Measurements from ENCODE around the gene RO60. TPM values are rescaled to one million over a fixed set of nuclear protein-coding genes. Genes with fewer than 3 reads are reported as not detected.

The RO60 gene
- total RNA-seq, 1 experiment from 2014 or later: 145 TPM

- no peak for DNase-seq (ENCODE audit: low read depth)
These were observed 1.5 kb downstream of the RO60 start for GRCh38 chr1:193060938-193061337.

GRCh38 chr1:193062698-193063463 is 3.5 kb downstream of the RO60 start:
- DNase-seq (ENCODE audit: low read depth): peak; percentile 9

GRCh38 chr1:193065954-193066353 is 6.5 kb downstream of the RO60 start:
- DNase-seq (ENCODE audit: low read depth): no peak

GRCh38 chr1:193066606-193067005 is 7.2 kb downstream of the RO60 start:
- no peak for DNase-seq (ENCODE audit: low read depth)

- no peak for DNase-seq (ENCODE audit: low read depth)
These were observed 8.6 kb downstream of the RO60 start for GRCh38 chr1:193068013-193068412.

GRCh38 chr1:193069748-193070385 is 10.5 kb downstream of the RO60 start:
- DNase-seq (ENCODE audit: low read depth): peak; percentile 20

- no peak for DNase-seq (ENCODE audit: low read depth)
These were observed 11.0 kb downstream of the RO60 start for GRCh38 chr1:193070386-193070753.

- no peak for DNase-seq (ENCODE audit: low read depth)
These were observed 11.5 kb downstream of the RO60 start for GRCh38 chr1:193070942-193071341.

GRCh38 chr1:193077991-193078390 is 18.6 kb downstream of the RO60 start:
- DNase-seq (ENCODE audit: low read depth): no peak

GRCh38 chr1:193079187-193079586 is 19.8 kb downstream of the RO60 start:
- DNase-seq (ENCODE audit: low read depth): no peak

GRCh38 chr1:193083365-193084088 is 24.1 kb downstream of the RO60 start:
- no peak for DNase-seq (ENCODE audit: low read depth)

GRCh38 chr1:193085263-193085662 is 25.9 kb downstream of the RO60 start:
- no peak for DNase-seq (ENCODE audit: low read depth)

GRCh38 chr1:193086342-193086741 is 26.9 kb downstream of the RO60 start:
- no peak for DNase-seq (ENCODE audit: low read depth)

GRCh38 chr1:193087893-193088292 is 28.5 kb downstream of the RO60 start:
- DNase-seq (ENCODE audit: low read depth): no peak

GRCh38 chr1:193090865-193091264 is 31.5 kb downstream of the RO60 start:
- DNase-seq (ENCODE audit: low read depth): no peak

GRCh38 chr1:193094112-193094511 is 34.7 kb downstream of the RO60 start:
- DNase-seq (ENCODE audit: low read depth): no peak

GRCh38 chr1:193102662-193103061 is 43.2 kb downstream of the RO60 start:
- no peak for DNase-seq (ENCODE audit: low read depth)

- no peak for DNase-seq (ENCODE audit: low read depth)
These were observed 44.5 kb downstream of the RO60 start for GRCh38 chr1:193103759-193104501.

GRCh38 chr1:193104502-193104906 is 45.1 kb downstream of the RO60 start:
- DNase-seq (ENCODE audit: low read depth): peak; percentile 73

- peak; percentile 88 for DNase-seq (ENCODE audit: low read depth)
These were observed 45.8 kb downstream of the RO60 start, which contains the start of gene GLRX2 for GRCh38 chr1:193104907-193105820. Gene GLRX2 (minus strand): TSS chr1:193105414. CDS start chr1:193105382, 32 bp downstream.

GRCh38 chr1:193105821-193106177 is 46.4 kb downstream of the RO60 start:
- no peak for DNase-seq (ENCODE audit: low read depth)

All from RPMI7951 (cell line).